HEK293 (cell line): ENCODE results near the gene SLIT1.

Experiments
- CTCF ChIA-PET: fragments of 350-600 bp; formaldehyde crosslinking; extraction: SDS; loops from one replicate; lab custom pipeline; 2021; ENCODE audit warnings: antibody characterized with exemption; lab: Yijun Ruan, JAX
- POLR2A ChIA-PET: fragments of 300-600 bp; formaldehyde crosslinking; extraction: SDS; loops from one replicate; lab custom pipeline; 2020; ENCODE audit warnings: antibody characterized with exemption, inconsistent platforms; lab: Yijun Ruan, JAX
- H3K27ac ChIP-seq: fragments of 200-500 bp; sonication (Bioruptor generic); 2 replicates; pipeline ENCODE4 v1.5.1; 2014; ENCODE audit warnings: low read depth, low read length, control low read depth, inconsistent platforms; ENCODE audit errors: extremely low read depth
- H3K36me3 ChIP-seq, 2 experiments: fragments of 200-500 bp in 1 of 2; sonication (Bioruptor generic) in 1 of 2; 1 replicate in 1 of 2; 2 replicates in 1 of 2; pipeline ENCODE4 v1.5.1; 2014 to 2017; ENCODE audit warnings: inconsistent platforms in 2 of 2, low read length in 2 of 2; ENCODE audit not compliant: control insufficient read depth in 2 of 2, insufficient read depth in 1 of 2
- H3K4me1 ChIP-seq: fragments of 200-500 bp; sonication (Bioruptor generic); 2 replicates; pipeline ENCODE4 v1.5.1; 2014; ENCODE audit warnings: mild to moderate bottlenecking, low read length, inconsistent platforms; ENCODE audit not compliant: control insufficient read depth, insufficient read depth
- H3K4me3 ChIP-seq: 2 replicates; pipeline ENCODE4 v1.5.1; 2011; ENCODE audit warnings: low read depth, mild to moderate bottlenecking, control low read depth, low read length, moderate library complexity
- H3K9me3 ChIP-seq: fragments of 200-500 bp; sonication (Bioruptor generic); 2 replicates; pipeline ENCODE4 v1.5.1; 2014; ENCODE audit warnings: low read depth, low read length, inconsistent platforms; ENCODE audit not compliant: control insufficient read depth, insufficient read depth
- FEZF1 ChIP-seq: fragments of 450-650 bp; formaldehyde crosslinking; IDR thresholded peaks from 2 replicates; pipeline ENCODE4 v1.5.1; 2016; ENCODE audit warnings: missing biosample characterization, missing genetic modification characterization
- KLF17 ChIP-seq: fragments of 450-650 bp; formaldehyde crosslinking; IDR thresholded peaks from 2 replicates; pipeline ENCODE4 v1.5.1; 2016; ENCODE audit warnings: missing biosample characterization, missing genetic modification characterization
- KLF8 ChIP-seq: fragments of 450-650 bp; formaldehyde crosslinking; IDR thresholded peaks from 2 replicates; pipeline ENCODE4 v1.5.1; 2016; ENCODE audit warnings: missing biosample characterization, missing genetic modification characterization
- SCRT2 ChIP-seq: fragments of 450-650 bp; formaldehyde crosslinking; IDR thresholded peaks from 2 replicates; pipeline ENCODE4 v1.5.1; 2016; ENCODE audit warnings: missing biosample characterization, missing genetic modification characterization
- ZBTB49 ChIP-seq: fragments of 450-650 bp; formaldehyde crosslinking; IDR thresholded peaks from 2 replicates; pipeline ENCODE4 v1.5.1; 2016; ENCODE audit warnings: missing biosample characterization, missing genetic modification characterization, low read depth
- ZFHX2 ChIP-seq: fragments of 450-650 bp; formaldehyde crosslinking; conservative IDR thresholded peaks from 2 replicates; pipeline ENCODE4 v1.5.1; 2016; ENCODE audit warnings: missing biosample characterization, missing genetic modification characterization
- ZIC2 ChIP-seq: fragments of 450-650 bp; formaldehyde crosslinking; IDR thresholded peaks from 2 replicates; pipeline ENCODE4 v1.5.1; 2016; ENCODE audit warnings: missing biosample characterization, missing genetic modification characterization
- ZNF157 ChIP-seq: fragments of 450-650 bp; formaldehyde crosslinking; IDR thresholded peaks from 2 replicates; pipeline ENCODE4 v1.5.1; 2016; ENCODE audit warnings: missing biosample characterization, missing genetic modification characterization
- ZNF18 ChIP-seq: fragments of 450-650 bp; formaldehyde crosslinking; IDR thresholded peaks from 2 replicates; pipeline ENCODE4 v1.5.1; 2016; ENCODE audit warnings: missing biosample characterization, missing genetic modification characterization
- ZNF302 ChIP-seq: fragments of 450-650 bp; formaldehyde crosslinking; IDR thresholded peaks from 2 replicates; pipeline ENCODE4 v1.5.1; 2016; ENCODE audit warnings: missing biosample characterization, missing genetic modification characterization, low read depth
- ZNF654 ChIP-seq: fragments of 450-650 bp; formaldehyde crosslinking; IDR thresholded peaks from 2 replicates; pipeline ENCODE4 v1.5.1; 2016; ENCODE audit warnings: low read depth, missing biosample characterization, missing genetic modification characterization
- ZSCAN23 ChIP-seq: fragments of 450-650 bp; formaldehyde crosslinking; IDR thresholded peaks from 2 replicates; pipeline ENCODE4 v1.5.1; 2016; ENCODE audit warnings: missing biosample characterization, missing genetic modification characterization
- TF ChIP-seq, protein P1 (sequence below): fragments of 450-650 bp; formaldehyde crosslinking; IDR thresholded peaks from 2 replicates; pipeline ENCODE4 v1.5.1; 2016; ENCODE audit warnings: missing biosample characterization, missing genetic modification characterization
- TF ChIP-seq, protein P2 (sequence below): fragments of 450-650 bp; formaldehyde crosslinking; IDR thresholded peaks from 2 replicates; pipeline ENCODE4 v1.5.1; 2016; ENCODE audit warnings: missing biosample characterization, missing genetic modification characterization
- TF ChIP-seq, protein P3 (sequence below): fragments of 450-650 bp; formaldehyde crosslinking; IDR thresholded peaks from 2 replicates; pipeline ENCODE4 v1.5.1; 2017; ENCODE audit warnings: missing biosample characterization, missing genetic modification characterization

SLIT1 gene

DNA sequence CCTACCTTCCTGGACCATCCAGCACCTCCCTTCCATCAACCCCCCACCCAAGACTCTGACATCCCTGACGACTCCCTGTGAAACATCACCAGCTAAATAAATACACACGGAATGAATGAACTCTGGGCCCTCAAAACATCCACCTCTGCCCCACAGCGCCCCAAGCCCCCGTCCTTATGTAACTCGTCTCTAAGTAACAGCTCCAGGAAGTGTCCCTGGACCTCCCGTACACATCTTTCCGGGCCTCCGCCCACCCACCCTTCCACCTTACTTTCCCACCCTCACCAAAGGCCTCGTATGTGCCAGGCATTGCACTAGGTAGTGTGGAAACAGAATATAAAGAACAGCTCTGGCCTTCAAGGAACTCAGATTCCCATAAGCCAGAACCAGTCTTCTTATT, 27.7 kb upstream of the SLIT1 start (continued):
- TF ChIP-seq ZNF18 (no peak), ZSCAN23 (no peak)

DNA sequence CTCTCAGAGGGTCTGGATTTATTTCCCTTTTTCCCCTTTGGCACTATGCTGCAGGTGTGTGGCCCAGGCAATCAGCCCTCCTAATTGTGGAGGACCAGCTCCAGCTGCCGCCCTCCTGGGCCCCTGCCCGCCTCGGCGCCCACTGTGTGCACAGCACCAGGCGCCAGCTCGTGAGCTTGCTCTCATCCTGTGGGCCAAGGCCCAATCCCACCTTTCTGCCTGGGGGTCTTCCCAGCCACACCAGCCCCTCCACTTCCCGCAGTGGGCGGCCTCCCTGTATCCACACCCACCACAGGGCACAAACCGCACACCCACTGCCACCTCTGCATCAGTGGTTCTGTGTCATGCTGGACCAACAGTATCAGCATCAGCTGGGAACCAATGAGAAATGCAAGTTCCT, 25.5 kb upstream of the SLIT1 start:
- TF ChIP-seq KLF8 (tag by site-specific recombination) = no peak
- TF ChIP-seq ZFHX2 (tag by site-specific recombination) = peak; percentile 17; the same call in 1 of the 2 replicates
- no peak for TF ChIP-seq ZNF302 (tag by site-specific recombination)
- Histone ChIP-seq H3K36me3 (no peaks in the 10 kb centered on the region), H3K4me1 (no peaks in the 10 kb centered on the region), H3K27ac (no peak overlapping the region), H3K4me3 (no peak overlapping the region), H3K9me3 (no peaks in the 10 kb centered on the region)
- ChIA-PET POLR2A (no interaction called here), CTCF (interaction anchor here (0.6 to 8.8 kb wide), 41 partner anchors 9 to 721 kb away, joined by 3 to 188 read pairs (median 6); no protein-coding TSS in a partner anchor)

- Histone ChIP-seq H3K36me3 (no peaks in the 10 kb centered on the region), H3K4me3 (no peak overlapping the region), H3K9me3 (no peaks in the 10 kb centered on the region), H3K4me1 (no peaks in the 10 kb centered on the region), H3K27ac (no peak overlapping the region)
- CTCF ChIA-PET = interaction anchor here (0.6 to 8.8 kb wide), 70 partner anchors 9 to 1209 kb away, joined by 3 to 188 read pairs (median 5); no protein-coding TSS in a partner anchor
- TF ChIP-seq SCRT2 (tag by site-specific recombination) = peak; percentile 82
- peak; percentile 87 for TF ChIP-seq ZNF654 (tag by site-specific recombination)
- no peak for TF ChIP-seq ZBTB49
- TF ChIP-seq, protein P1, sequence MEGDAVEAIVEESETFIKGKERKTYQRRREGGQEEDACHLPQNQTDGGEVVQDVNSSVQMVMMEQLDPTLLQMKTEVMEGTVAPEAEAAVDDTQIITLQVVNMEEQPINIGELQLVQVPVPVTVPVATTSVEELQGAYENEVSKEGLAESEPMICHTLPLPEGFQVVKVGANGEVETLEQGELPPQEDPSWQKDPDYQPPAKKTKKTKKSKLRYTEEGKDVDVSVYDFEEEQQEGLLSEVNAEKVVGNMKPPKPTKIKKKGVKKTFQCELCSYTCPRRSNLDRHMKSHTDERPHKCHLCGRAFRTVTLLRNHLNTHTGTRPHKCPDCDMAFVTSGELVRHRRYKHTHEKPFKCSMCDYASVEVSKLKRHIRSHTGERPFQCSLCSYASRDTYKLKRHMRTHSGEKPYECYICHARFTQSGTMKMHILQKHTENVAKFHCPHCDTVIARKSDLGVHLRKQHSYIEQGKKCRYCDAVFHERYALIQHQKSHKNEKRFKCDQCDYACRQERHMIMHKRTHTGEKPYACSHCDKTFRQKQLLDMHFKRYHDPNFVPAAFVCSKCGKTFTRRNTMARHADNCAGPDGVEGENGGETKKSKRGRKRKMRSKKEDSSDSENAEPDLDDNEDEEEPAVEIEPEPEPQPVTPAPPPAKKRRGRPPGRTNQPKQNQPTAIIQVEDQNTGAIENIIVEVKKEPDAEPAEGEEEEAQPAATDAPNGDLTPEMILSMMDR (tag by site-specific recombination) = peak; percentile 72
- POLR2A ChIA-PET = no interaction called here
These were observed 24.8 kb upstream of the SLIT1 start for GRCh38 chr10:97210543-97210960.

- ChIA-PET CTCF (interaction anchor here (1.0 to 8.8 kb wide), 8 partner anchors 13 to 182 kb away, joined by 3 to 188 read pairs (median 50); no protein-coding TSS in a partner anchor), POLR2A (no interaction called here)
- H3K4me3 ChIP-seq = no peak overlapping the region
- no peaks in the 10 kb centered on the region for H3K4me1 ChIP-seq
- H3K9me3 ChIP-seq = no peaks in the 10 kb centered on the region
- TF ChIP-seq FEZF1 (tag by site-specific recombination) (no peak), KLF17 (no peak), ZNF157 (tag by site-specific recombination) (no peak), ZIC2 (peak; percentile 90)
- TF ChIP-seq, protein P2, sequence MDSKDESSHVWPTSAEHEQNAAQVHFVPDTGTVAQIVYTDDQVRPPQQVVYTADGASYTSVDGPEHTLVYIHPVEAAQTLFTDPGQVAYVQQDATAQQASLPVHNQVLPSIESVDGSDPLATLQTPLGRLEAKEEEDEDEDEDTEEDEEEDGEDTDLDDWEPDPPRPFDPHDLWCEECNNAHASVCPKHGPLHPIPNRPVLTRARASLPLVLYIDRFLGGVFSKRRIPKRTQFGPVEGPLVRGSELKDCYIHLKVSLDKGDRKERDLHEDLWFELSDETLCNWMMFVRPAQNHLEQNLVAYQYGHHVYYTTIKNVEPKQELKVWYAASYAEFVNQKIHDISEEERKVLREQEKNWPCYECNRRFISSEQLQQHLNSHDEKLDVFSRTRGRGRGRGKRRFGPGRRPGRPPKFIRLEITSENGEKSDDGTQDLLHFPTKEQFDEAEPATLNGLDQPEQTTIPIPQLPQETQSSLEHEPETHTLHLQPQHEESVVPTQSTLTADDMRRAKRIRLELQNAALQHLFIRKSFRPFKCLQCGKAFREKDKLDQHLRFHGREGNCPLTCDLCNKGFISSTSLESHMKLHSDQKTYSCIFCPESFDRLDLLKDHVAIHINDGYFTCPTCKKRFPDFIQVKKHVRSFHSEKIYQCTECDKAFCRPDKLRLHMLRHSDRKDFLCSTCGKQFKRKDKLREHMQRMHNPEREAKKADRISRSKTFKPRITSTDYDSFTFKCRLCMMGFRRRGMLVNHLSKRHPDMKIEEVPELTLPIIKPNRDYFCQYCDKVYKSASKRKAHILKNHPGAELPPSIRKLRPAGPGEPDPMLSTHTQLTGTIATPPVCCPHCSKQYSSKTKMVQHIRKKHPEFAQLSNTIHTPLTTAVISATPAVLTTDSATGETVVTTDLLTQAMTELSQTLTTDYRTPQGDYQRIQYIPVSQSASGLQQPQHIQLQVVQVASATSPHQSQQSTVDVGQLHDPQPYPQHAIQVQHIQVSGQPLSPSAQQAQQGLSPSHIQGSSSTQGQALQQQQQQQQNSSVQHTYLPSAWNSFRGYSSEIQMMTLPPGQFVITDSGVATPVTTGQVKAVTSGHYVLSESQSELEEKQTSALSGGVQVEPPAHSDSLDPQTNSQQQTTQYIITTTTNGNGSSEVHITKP (tag by site-specific recombination) = peak; percentile 37; the same call in 1 of the 2 replicates
- TF ChIP-seq, protein P3, sequence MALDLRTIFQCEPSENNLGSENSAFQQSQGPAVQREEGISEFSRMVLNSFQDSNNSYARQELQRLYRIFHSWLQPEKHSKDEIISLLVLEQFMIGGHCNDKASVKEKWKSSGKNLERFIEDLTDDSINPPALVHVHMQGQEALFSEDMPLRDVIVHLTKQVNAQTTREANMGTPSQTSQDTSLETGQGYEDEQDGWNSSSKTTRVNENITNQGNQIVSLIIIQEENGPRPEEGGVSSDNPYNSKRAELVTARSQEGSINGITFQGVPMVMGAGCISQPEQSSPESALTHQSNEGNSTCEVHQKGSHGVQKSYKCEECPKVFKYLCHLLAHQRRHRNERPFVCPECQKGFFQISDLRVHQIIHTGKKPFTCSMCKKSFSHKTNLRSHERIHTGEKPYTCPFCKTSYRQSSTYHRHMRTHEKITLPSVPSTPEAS (tag by site-specific recombination) = no peak
- H3K36me3 ChIP-seq = no peaks in the 10 kb centered on the region
- H3K27ac ChIP-seq = no peak overlapping the region
These were observed 22.1 kb upstream of the SLIT1 start for GRCh38 chr10:97207756-97208346.
